ENCODE results near the gene CD81. TPM values are rescaled to one million over a fixed set of nuclear protein-coding genes. Genes with fewer than 3 reads are reported as not detected.

Gene CD81
- total and polyA plus RNA-seq, 4 donors, result 412 to 708 (median 642) TPM

GRCh38 chr11:2425506-2425905, 48.4 kb downstream of the CD81 start:
- Histone ChIP-seq H3K9ac (ENCODE audit: insufficient read depth in 1 of 2, low read length in 2 of 2) (no peak overlapping the region), H3K36me3 (ENCODE audit: control insufficient read depth in 4 of 4, insufficient read depth in 4 of 4, low read length in 4 of 4) (no peaks in the 10 kb centered on the region), H3K27me3 (ENCODE audit: control insufficient read depth in 3 of 3, insufficient read depth in 3 of 3, low read length in 2 of 3) (no peaks in the 10 kb centered on the region), H3K4me3 (no peak overlapping the region), H3K27ac (ENCODE audit: low read depth in 1 of 2, low read length in 1 of 2) (no peak overlapping the region), H3K9me3 (ENCODE audit: control insufficient read depth in 4 of 4, insufficient read depth in 3 of 4, low read length in 3 of 4) (no peaks in the 10 kb centered on the region), H3K4me1 (ENCODE audit: control insufficient read depth in 5 of 5, insufficient read depth in 5 of 5, low read length in 5 of 5) (peaks cover 0 to 2% (median 0%) of the 10 kb centered on the region in 5 donors)
- 80 to 94% methylated on average over 8 of the region's 8 CpGs for WGBS, 2 donors
- no peak for ATAC-seq (ENCODE audit: insufficient read depth, low FRiP score)
- no peak for DNase-seq
- TF ChIP-seq, protein P1, sequence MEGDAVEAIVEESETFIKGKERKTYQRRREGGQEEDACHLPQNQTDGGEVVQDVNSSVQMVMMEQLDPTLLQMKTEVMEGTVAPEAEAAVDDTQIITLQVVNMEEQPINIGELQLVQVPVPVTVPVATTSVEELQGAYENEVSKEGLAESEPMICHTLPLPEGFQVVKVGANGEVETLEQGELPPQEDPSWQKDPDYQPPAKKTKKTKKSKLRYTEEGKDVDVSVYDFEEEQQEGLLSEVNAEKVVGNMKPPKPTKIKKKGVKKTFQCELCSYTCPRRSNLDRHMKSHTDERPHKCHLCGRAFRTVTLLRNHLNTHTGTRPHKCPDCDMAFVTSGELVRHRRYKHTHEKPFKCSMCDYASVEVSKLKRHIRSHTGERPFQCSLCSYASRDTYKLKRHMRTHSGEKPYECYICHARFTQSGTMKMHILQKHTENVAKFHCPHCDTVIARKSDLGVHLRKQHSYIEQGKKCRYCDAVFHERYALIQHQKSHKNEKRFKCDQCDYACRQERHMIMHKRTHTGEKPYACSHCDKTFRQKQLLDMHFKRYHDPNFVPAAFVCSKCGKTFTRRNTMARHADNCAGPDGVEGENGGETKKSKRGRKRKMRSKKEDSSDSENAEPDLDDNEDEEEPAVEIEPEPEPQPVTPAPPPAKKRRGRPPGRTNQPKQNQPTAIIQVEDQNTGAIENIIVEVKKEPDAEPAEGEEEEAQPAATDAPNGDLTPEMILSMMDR (IDR thresholded peaks at IDR 0.05; ENCODE audit: control extremely low read depth, extremely low read depth), result no peak

GRCh38 chr11:2426221-2426620, 49.1 kb downstream of the CD81 start:
- Histone ChIP-seq H3K27me3 (ENCODE audit: control insufficient read depth in 3 of 3, insufficient read depth in 3 of 3, low read length in 2 of 3) (no peaks in the 10 kb centered on the region), H3K27ac (ENCODE audit: low read depth in 1 of 2, low read length in 1 of 2) (no peak overlapping the region), H3K4me3 (no peak overlapping the region), H3K4me1 (ENCODE audit: control insufficient read depth in 5 of 5, insufficient read depth in 5 of 5, low read length in 5 of 5) (no peaks in the 10 kb centered on the region), H3K9me3 (ENCODE audit: control insufficient read depth in 4 of 4, insufficient read depth in 3 of 4, low read length in 3 of 4) (no peaks in the 10 kb centered on the region), H3K9ac (ENCODE audit: insufficient read depth in 1 of 2, low read length in 2 of 2) (no peak overlapping the region), H3K36me3 (ENCODE audit: control insufficient read depth in 4 of 4, insufficient read depth in 4 of 4, low read length in 4 of 4) (no peaks in the 10 kb centered on the region)
- WGBS, 2 donors, result 91 to 93% methylated on average over 13 of the region's 13 CpGs
- DNase-seq (no peak), ATAC-seq (ENCODE audit: insufficient read depth, low FRiP score) (no peak)
- TF ChIP-seq, protein P1 (IDR thresholded peaks at IDR 0.05; ENCODE audit: control extremely low read depth, extremely low read depth), result no peak

DNA sequence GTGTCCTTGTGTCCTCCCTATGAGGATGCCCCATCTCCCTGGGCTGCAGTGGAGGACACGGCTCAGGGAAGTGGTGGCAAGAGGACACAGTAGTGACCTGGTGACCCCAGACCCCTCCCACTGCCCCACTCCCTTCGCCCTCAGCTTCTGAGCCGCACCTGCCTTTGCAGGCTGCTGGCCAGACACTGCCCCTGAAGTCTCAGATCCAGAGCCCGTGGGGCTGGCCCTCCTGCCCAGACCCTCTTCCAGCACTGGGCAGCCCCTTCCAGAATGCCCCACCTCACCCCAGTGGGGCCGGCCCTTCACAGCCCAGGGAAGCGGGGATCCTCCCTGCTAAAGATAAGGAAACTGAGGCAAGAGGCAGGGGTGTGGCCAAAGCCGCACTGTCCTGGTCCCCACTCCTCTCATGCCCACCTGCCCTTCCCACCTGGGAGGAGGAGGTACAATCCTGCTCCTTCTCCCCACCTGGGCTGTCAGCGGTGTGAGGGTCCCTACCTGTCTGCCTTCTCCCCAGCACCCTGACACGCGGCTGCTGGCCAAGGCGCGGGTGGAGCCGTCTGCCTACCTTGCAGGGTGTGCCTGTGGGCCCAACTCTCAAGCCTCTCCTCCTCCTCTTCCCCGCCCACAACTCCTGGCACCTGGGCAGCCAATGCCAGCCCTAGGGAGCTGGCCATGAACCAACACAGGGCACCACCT, 49.9 kb downstream of the CD81 start:
- WGBS, 2 donors, result 81 to 88% methylated on average over 14 of the region's 14 CpGs
- no peaks in the 10 kb centered on the region for H3K36me3 ChIP-seq (ENCODE audit: control insufficient read depth in 4 of 4, insufficient read depth in 4 of 4, low read length in 4 of 4)
- H3K27me3 ChIP-seq (ENCODE audit: control insufficient read depth in 3 of 3, insufficient read depth in 3 of 3, low read length in 2 of 3), result no peaks in the 10 kb centered on the region
- no peak overlapping the region for H3K9ac ChIP-seq (ENCODE audit: insufficient read depth in 1 of 2, low read length in 2 of 2)
- H3K27ac ChIP-seq (ENCODE audit: low read depth in 1 of 2, low read length in 1 of 2), result no peak overlapping the region
- TF ChIP-seq, protein P1 (IDR thresholded peaks at IDR 0.05; ENCODE audit: control extremely low read depth, extremely low read depth), result no peak
- no peaks in the 10 kb centered on the region for H3K9me3 ChIP-seq (ENCODE audit: control insufficient read depth in 4 of 4, insufficient read depth in 3 of 4, low read length in 3 of 4)
- H3K4me3 ChIP-seq, result no peak overlapping the region
- DNase-seq (no peak), ATAC-seq (ENCODE audit: insufficient read depth, low FRiP score) (no peak)
- H3K4me1 ChIP-seq (ENCODE audit: control insufficient read depth in 5 of 5, insufficient read depth in 5 of 5, low read length in 5 of 5), result no peaks in the 10 kb centered on the region

Data from lung (tissue), 12 donors.